PC-3 (cell line): Measurements from ENCODE around the gene GAB4.

Experiments used
- CTCF ChIP-seq: fragments of 300-600 bp; sonication (generic); conservative IDR thresholded peaks from 2 replicates; pipeline ENCODE4 v1.5.1; 2017; ENCODE audit warnings: antibody characterized with exemption, low read depth, mild to moderate bottlenecking, low read length
- EZH2 ChIP-seq: fragments of 300-600 bp; sonication (generic); IDR thresholded peaks from one replicate; pipeline ENCODE4 v1.6.1; 2017; ENCODE audit warnings: antibody characterized with exemption, mild to moderate bottlenecking, low read length; ENCODE audit not compliant: unreplicated experiment

- no peak for TF ChIP-seq CTCF
- TF ChIP-seq EZH2, result no peak
These were observed 20.2 kb downstream of the GAB4 start for GRCh38 chr22:16987822-16988221.
